GM12892 (cell line): ENCODE data around the gene ACTN1.
"Not testable (repeated sequence)": the region's sequence is repeated elsewhere in the genome, so short reads cannot be mapped to it uniquely, and the experiment has no call there.

ENCODE experiments used
- DNase-seq: peaks from one replicate; pipeline ENCODE4 v3.0.0; 2011; ENCODE audit not compliant: insufficient read length
- FAIRE-seq: peaks from 2 replicates; lab custom pipeline; 2011; peaks lifted over from hg19 to GRCh38; lab: Jason Lieb, UNC
- POLR2A ChIP-seq: IDR thresholded peaks from 2 replicates; pipeline ENCODE4 v1.6.1; 2011; ENCODE audit warnings: low read depth, low read length, control low read depth
- POLR2AphosphoS5 ChIP-seq: IDR thresholded peaks from 2 replicates; pipeline ENCODE4 v1.6.1; 2011; ENCODE audit warnings: low read depth, low read length, control low read depth
- TAF1 ChIP-seq: IDR thresholded peaks from 2 replicates; pipeline ENCODE4 v1.6.1; 2011; ENCODE audit warnings: low read depth, mild to moderate bottlenecking, control low read depth, low read length, borderline replicate concordance

ACTN1 gene

GRCh38 chr14:68856572-68856971 lies 122.5 kb downstream of the ACTN1 start:
- DNase-seq = no peak
- no peak for TF ChIP-seq TAF1
- TF ChIP-seq POLR2AphosphoS5 = no peak
- TF ChIP-seq POLR2A = no peak
- FAIRE-seq = no peak

DNA sequence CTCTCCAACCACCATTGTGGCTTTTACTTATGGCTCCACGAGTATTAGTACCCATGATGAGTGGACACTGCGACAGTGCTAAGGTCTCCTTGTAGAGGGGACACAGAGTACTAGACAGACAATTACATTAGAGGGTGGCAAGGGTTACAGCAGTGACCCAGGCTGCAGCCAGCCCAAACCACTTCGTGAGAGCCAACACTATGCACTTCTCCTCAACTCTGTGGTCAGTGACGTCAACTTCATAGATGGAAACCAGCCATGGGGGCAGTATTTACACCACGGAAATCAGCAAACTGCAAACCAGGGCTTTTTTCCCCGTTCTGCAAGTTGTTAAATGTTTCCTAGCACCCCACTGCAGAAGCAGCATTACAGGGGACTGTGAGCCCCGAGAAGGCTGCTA lies 124.7 kb downstream of the ACTN1 start:
- DNase-seq = no peak
- no peak for FAIRE-seq
- TF ChIP-seq TAF1 (no peak), POLR2AphosphoS5 (no peak)

- DNase-seq (no peak), FAIRE-seq (no peak)
- no peak for TF ChIP-seq POLR2A
- TF ChIP-seq TAF1 = no peak
- no peak for TF ChIP-seq POLR2AphosphoS5
Observed at GRCh38 chr14:68853749-68854148, 125.4 kb downstream of the ACTN1 start.

GRCh38 chr14:68852493-68852892 lies 126.6 kb downstream of the ACTN1 start:
- not testable (repeated sequence) for DNase-seq, FAIRE-seq

DNA sequence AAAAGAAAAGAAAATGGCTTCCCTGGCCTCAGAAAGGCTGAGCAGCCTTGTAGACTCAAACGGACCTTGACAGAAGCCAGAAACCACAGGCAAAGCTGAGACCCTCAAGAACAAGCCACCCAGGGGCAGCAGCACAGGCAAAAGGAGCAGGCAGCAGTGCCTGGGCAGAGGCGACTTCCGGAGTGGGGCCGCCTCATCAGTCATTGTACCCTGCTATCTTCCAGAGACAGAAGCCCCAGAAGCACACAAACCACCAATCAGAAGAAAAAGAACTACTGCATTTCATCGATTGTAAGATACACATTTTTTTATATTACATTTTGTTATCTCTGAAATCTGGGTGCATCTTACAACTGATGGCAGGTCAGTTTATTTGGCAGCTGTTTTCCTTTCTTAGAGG lies 128.0 kb downstream of the ACTN1 start:
- FAIRE-seq (no peak), DNase-seq (no peak)
- TF ChIP-seq TAF1 (no peak), POLR2A (no peak), POLR2AphosphoS5 (no peak)

DNA sequence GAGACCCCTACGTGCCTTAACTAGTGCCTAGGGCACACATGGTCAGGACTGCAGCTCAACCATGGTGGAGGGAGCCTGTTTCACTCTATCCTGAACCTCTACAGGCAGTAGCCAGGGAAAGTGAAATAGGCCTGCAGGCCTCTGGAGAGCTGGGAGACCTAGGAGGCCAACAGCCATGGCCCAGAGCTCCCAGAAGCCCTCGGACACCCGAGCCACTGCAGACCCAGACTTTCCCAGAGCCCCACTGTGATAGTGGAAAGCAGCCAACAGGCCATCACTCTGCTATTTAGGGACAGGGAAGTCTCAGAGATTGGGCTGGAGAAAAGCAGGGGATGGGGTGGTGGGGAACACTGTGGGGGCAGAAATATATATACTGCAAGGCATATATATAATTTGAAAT lies 129.7 kb downstream of the ACTN1 start:
- TF ChIP-seq TAF1 (no peak), POLR2A (no peak), POLR2AphosphoS5 (no peak)
- FAIRE-seq = no peak
- DNase-seq = no peak

DNA sequence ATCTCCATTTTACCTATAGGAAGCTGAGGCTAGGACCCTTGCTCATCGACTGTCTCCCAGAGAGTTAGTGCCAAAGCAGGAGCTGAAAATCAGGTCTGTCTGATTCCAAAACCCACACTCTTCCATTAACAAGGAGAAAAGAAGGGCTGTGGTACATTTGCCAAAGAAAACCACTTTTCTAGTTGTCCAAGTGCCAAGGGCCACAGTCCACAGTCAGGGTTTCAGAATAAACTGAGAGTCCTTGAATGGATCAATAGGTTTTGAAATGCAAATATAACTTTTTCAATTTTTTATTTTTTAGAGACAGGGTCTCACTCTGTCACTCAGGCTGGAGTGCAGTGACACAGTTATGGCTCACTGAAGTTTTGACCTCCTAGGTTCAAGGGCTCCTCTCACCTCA lies 130.8 kb downstream of the ACTN1 start:
- no peak for TF ChIP-seq POLR2A
- no peak for TF ChIP-seq TAF1
- no peak for TF ChIP-seq POLR2AphosphoS5
- no peak for DNase-seq
- FAIRE-seq = no peak

GRCh38 chr14:68847640-68848039 lies 131.5 kb downstream of the ACTN1 start:
- FAIRE-seq = not testable (repeated sequence)

GRCh38 chr14:68846466-68846865 lies 132.6 kb downstream of the ACTN1 start:
- TF ChIP-seq TAF1 = no peak
- TF ChIP-seq POLR2AphosphoS5 = no peak
- no peak for TF ChIP-seq POLR2A
- DNase-seq (no peak), FAIRE-seq (no peak)

More at GRCh38 chr14:68847640-68848039, 131.5 kb downstream of the ACTN1 start:
- DNase-seq = not testable (repeated sequence)

DNA sequence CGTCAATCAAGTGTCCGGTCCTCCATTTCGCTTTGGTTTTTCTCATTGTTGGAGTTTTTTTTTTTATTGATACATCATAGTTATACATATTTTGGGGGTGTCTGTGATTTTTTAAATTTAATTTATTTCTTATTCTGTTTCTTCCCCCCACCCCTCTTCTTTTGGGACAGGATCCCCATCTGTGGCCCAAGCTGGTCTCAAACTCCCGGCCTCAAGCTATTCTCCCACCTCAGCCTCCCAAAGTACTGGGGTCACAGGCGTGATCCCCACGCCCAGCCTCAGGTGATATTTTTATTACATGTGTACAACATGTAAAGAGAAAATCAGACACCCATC lies 134.9 kb downstream of the ACTN1 start:
- DNase-seq (no peak), FAIRE-seq (no peak)
- TF ChIP-seq POLR2AphosphoS5 = no peak
- TF ChIP-seq POLR2A = no peak
- TF ChIP-seq TAF1 = no peak

DNA sequence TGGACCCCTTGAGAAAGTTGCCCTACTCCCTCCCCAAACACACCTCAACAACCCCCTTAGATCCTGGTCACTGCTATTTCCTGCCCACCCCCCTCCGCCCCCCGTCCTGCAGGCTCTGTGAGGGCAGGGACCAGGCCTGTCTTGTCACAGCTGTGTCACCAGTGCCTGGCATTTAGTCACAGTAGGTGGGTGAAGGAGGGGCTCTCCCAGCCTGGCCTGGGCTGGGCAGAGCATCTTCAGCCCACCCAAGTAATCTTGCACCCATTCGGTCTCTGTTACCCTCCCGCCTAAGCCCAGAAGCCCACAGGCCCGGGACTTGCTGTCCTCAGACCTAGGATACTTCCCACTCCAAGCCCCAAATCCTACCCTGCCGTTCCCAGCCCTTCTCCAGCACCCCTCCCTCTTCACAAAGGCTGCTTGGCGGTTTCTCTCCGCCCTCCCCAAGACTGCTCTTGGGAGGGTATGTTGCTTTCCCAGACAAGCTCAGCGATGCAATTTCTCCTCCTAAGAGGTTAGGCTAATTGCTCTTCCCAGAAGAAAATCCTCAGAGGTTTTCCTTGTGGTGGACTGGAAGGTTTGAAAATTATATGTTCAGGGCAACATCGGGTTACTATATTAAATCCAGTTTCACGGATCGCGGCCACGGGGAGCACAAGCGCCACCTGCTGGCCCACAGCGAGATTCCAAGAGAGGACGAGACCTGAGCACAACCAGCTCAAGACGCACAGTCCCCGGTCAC lies 135.5 kb downstream of the ACTN1 start:
- TF ChIP-seq TAF1 (no peak), POLR2AphosphoS5 (no peak), POLR2A (no peak)
- DNase-seq = no peak
- FAIRE-seq = peak; percentile 56

DNA sequence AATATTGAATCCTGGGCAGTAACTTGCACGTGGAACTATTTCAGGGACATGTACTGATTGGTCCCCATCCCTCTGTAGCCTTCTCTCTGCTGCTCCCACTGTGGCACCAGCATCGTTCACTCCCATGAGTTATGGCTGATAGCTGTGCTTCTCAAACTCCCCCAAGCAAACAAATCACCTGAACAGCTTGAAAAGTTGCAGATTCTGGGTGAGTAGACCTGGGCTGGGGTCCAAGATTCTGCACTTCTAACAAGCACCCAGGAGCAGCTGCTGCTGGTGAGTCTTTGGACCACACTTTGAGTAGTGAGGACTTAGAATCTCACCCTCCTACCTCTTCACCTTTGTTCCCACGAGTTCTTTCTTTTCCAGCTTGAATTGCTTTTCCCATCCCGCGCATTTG lies 136.8 kb downstream of the ACTN1 start:
- TF ChIP-seq POLR2A = no peak
- no peak for TF ChIP-seq TAF1
- no peak for TF ChIP-seq POLR2AphosphoS5
- no peak for DNase-seq
- no peak for FAIRE-seq
